ENCODE measurements around the gene PHKA2.
A peak's percentile ranks its signal among the peaks of the same experiment; 100 is the strongest.
"Not testable (repeated sequence)": the region's sequence is repeated elsewhere in the genome, so short reads cannot be mapped to it uniquely, and the experiment has no call there.

The PHKA2 gene

DNA sequence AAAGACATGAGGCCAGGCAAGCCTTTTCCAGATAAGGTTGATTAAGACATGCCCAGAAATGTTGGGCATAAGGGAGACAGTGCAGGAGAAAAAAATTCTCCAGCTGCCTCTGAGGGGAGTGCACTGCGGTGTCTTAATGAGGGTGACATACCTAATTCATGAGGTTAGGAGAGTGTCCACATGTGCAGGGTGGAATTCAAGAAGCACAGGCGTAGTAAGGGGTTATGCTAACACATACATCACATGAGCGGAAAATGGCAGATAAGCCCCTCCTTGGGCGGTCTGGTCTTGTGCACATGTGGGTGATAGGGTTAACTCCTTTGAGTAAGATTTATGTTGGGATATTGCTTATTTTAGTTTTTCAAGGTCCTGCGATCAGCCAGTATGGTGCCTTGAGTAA is 122.4 kb downstream of the PHKA2 start:
- H2AFZ ChIP-seq (ENCODE audit: low read depth) = no peak overlapping the region
- TF ChIP-seq, protein P1, sequence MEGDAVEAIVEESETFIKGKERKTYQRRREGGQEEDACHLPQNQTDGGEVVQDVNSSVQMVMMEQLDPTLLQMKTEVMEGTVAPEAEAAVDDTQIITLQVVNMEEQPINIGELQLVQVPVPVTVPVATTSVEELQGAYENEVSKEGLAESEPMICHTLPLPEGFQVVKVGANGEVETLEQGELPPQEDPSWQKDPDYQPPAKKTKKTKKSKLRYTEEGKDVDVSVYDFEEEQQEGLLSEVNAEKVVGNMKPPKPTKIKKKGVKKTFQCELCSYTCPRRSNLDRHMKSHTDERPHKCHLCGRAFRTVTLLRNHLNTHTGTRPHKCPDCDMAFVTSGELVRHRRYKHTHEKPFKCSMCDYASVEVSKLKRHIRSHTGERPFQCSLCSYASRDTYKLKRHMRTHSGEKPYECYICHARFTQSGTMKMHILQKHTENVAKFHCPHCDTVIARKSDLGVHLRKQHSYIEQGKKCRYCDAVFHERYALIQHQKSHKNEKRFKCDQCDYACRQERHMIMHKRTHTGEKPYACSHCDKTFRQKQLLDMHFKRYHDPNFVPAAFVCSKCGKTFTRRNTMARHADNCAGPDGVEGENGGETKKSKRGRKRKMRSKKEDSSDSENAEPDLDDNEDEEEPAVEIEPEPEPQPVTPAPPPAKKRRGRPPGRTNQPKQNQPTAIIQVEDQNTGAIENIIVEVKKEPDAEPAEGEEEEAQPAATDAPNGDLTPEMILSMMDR (conservative IDR thresholded peaks at IDR 0.05; ENCODE audit: low read depth, low read length) = no peak
- H3K4me2 ChIP-seq = no peak overlapping the region
- no peaks in the 10 kb centered on the region for H4K20me1 ChIP-seq (ENCODE audit: insufficient read depth)
- no peak overlapping the region for H3K27ac ChIP-seq
- H3K9ac ChIP-seq = no peak overlapping the region
- no peaks in the 10 kb centered on the region for H3K79me2 ChIP-seq (ENCODE audit: insufficient read depth, low read depth)
- peaks cover 3% of the 10 kb centered on the region for H3K4me1 ChIP-seq (ENCODE audit: low read depth, poor library complexity, severe bottlenecking)
- H3K27me3 ChIP-seq (ENCODE audit: insufficient read depth, low read depth) = no peaks in the 10 kb centered on the region
- H3K4me3 ChIP-seq (IDR thresholded peaks at IDR 0.05; ENCODE audit: insufficient read depth, low read depth, low read length) = no peak overlapping the region
- H3K36me3 ChIP-seq (ENCODE audit: insufficient read depth) = no peaks in the 10 kb centered on the region

DNA sequence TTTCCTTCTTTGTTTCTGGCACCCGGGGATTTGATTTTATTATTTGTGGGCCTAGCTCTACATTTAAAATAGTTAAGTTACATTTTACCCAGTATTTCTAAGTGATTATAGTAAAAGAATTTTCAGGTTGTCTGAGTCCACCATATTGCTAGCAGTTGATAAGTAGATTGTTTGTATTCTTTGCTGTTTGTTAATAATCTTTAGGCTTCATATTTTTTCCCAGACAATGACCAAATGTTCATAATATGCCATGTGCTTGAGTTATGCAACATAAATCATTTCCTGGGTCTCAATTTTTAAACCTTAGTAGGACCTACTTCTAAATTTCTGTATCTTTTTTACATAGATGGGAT is 127.3 kb downstream of the PHKA2 start:
- Histone ChIP-seq H3K4me3 (IDR thresholded peaks at IDR 0.05; ENCODE audit: insufficient read depth, low read depth, low read length) (no peak overlapping the region), H3K27me3 (ENCODE audit: insufficient read depth, low read depth) (no peaks in the 10 kb centered on the region), H2AFZ (ENCODE audit: low read depth) (no peak overlapping the region), H3K36me3 (ENCODE audit: insufficient read depth) (no peaks in the 10 kb centered on the region), H3K4me1 (ENCODE audit: low read depth, poor library complexity, severe bottlenecking) (peaks cover 17% of the 10 kb centered on the region), H3K79me2 (ENCODE audit: insufficient read depth, low read depth) (no peaks in the 10 kb centered on the region), H3K27ac (peak overlapping the region; percentile 32; the same call in 1 of the 2 replicates), H4K20me1 (ENCODE audit: insufficient read depth) (no peaks in the 10 kb centered on the region), H3K9ac (no peak overlapping the region), H3K4me2 (peak overlapping the region; percentile 34)
- TF ChIP-seq, protein P1 (conservative IDR thresholded peaks at IDR 0.05; ENCODE audit: low read depth, low read length) = no peak

DNA sequence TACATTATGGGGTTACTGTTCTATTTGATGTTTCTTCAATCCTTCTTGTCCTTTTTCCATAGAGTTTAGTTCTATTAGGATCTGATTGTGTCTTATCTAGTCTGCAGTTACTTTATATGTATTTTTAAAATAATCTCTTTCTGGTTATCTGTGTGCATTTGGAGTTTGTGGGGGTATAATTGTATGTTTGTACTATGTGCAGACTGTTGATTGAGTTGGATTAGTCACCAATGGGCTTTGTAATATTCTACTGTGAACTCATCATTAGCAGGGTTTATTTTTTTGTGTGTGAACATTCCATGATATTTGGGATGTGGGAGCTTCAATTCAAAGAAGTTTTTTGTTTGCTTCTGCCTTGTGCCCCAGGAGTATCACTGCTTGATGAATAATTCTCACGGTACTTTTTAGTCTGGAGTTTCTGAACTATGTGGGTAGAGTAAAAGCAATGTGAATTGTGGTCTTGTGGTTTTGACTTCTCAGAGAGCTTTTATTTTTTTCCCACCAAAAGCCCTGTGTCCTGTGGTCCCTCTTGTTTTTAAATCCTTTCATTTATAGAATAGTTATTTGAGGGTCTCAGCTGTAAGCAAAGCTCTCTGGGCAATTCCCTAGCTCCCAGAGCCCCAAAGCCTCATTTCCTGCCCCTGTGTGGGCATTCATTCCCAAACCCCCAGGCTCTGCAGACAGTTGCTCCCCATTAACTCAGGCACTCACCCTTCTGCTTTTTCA is 127.8 kb downstream of the PHKA2 start:
- no peaks in the 10 kb centered on the region for H3K36me3 ChIP-seq (ENCODE audit: insufficient read depth)
- no peaks in the 10 kb centered on the region for H4K20me1 ChIP-seq (ENCODE audit: insufficient read depth)
- peak overlapping the region; percentile 32; the same call in 1 of the 2 replicates for H3K27ac ChIP-seq
- H3K4me2 ChIP-seq = peak overlapping the region; percentile 34
- H3K9ac ChIP-seq = no peak overlapping the region
- H2AFZ ChIP-seq (ENCODE audit: low read depth) = no peak overlapping the region
- H3K4me1 ChIP-seq (ENCODE audit: low read depth, poor library complexity, severe bottlenecking) = peaks cover 17% of the 10 kb centered on the region
- no peaks in the 10 kb centered on the region for H3K27me3 ChIP-seq (ENCODE audit: insufficient read depth, low read depth)
- H3K79me2 ChIP-seq (ENCODE audit: insufficient read depth, low read depth) = no peaks in the 10 kb centered on the region
- TF ChIP-seq, protein P1 (conservative IDR thresholded peaks at IDR 0.05; ENCODE audit: low read depth, low read length) = no peak
- no peak overlapping the region for H3K4me3 ChIP-seq (IDR thresholded peaks at IDR 0.05; ENCODE audit: insufficient read depth, low read depth, low read length)

DNA sequence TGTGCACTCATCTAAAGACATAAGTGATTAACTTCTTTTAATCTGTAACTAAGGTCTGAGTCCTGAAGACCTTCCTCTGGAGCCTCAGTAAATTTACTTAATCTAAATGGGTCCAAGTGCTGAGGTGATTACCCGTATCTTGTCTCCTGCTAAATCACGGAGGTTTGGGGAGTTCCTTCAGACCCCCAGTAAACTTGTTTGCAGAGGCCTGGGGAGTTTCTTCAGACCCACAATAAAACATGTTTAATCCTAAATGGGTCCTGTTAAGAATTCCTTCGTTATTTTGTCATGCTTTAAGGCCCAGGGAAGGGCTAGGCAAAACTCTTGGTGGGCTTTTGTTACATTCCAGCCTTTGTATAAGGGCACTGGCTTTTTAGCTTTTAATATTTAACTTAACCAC is 136.0 kb downstream of the PHKA2 start:
- not testable (repeated sequence) for H3K9ac ChIP-seq; H3K4me2 ChIP-seq; H3K36me3 ChIP-seq (ENCODE audit: insufficient read depth); H3K4me1 ChIP-seq (ENCODE audit: low read depth, poor library complexity, severe bottlenecking); H3K79me2 ChIP-seq (ENCODE audit: insufficient read depth, low read depth); H2AFZ ChIP-seq (ENCODE audit: low read depth); H3K4me3 ChIP-seq (IDR thresholded peaks at IDR 0.05; ENCODE audit: insufficient read depth, low read depth, low read length); H4K20me1 ChIP-seq (ENCODE audit: insufficient read depth); H3K27ac ChIP-seq; H3K27me3 ChIP-seq (ENCODE audit: insufficient read depth, low read depth)
